Gastroesophageal sphincter (tissue), 4 donors: ENCODE measurements around the gene TMPRSS5. TPM values are rescaled to one million over a fixed set of nuclear protein-coding genes. Genes with fewer than 3 reads are reported as not detected.
"Not testable (repeated sequence)": the region's sequence is repeated elsewhere in the genome, so short reads cannot be mapped to it uniquely, and the experiment has no call there.

Source experiments
- ATAC-seq: fragments of 150-250 bp; one replicate; pipeline ENCODE4 v1.9.1; 2016; ENCODE audit warnings: mild to moderate bottlenecking, moderate library complexity
- H3K27ac ChIP-seq, 4 donors: fragments of 200-600 bp; sonication (generic) in 3 of 4; 1 replicate in 3 of 4; 2 replicates in 1 of 4; pipeline ENCODE4 v1.5.1; 2016 to 2019
- H3K27me3 ChIP-seq: fragments of 200-600 bp; sonication (generic); one replicate; pipeline ENCODE4 v1.5.1; 2019
- H3K36me3 ChIP-seq, 2 donors: fragments of 200-600 bp; sonication (generic); one replicate each; pipeline ENCODE4 v1.5.1; 2019; ENCODE audit warnings: control low read depth in 1 of 2
- H3K4me1 ChIP-seq, 3 donors: fragments of 200-600 bp; sonication (generic); 1 replicate in 2 of 3; 2 replicates in 1 of 3; pipeline ENCODE4 v1.5.1; 2016 to 2019; ENCODE audit warnings: control low read depth in 2 of 3
- H3K4me3 ChIP-seq, 2 donors: fragments of 200-600 bp; sonication (generic); one replicate each; pipeline ENCODE4 v1.5.1; 2019; ENCODE audit warnings: mild to moderate bottlenecking in 1 of 2, moderate library complexity in 1 of 2
- H3K9me3 ChIP-seq, 3 donors: fragments of 200-600 bp; sonication (generic); one replicate each; pipeline ENCODE4 v1.5.1; 2017 to 2019; ENCODE audit warnings: control low read depth in 2 of 3
- EP300 ChIP-seq: sonication (generic); formaldehyde crosslinking; IDR thresholded peaks from one replicate; pipeline ENCODE4 v1.6.1; 2017; ENCODE audit warnings: antibody characterized with exemption, mild to moderate bottlenecking
- POLR2A ChIP-seq, 2 donors: fragments of 450-650 bp; IDR thresholded peaks; one replicate each; pipeline ENCODE4 v1.6.1; 2017; ENCODE audit warnings: antibody characterized with exemption in 2 of 2, mild to moderate bottlenecking in 2 of 2, moderate library complexity in 1 of 2
- POLR2AphosphoS5 ChIP-seq: sonication (generic); formaldehyde crosslinking; IDR thresholded peaks from one replicate; pipeline ENCODE4 v1.6.1; 2017; ENCODE audit warnings: antibody characterized with exemption
- WGBS, 2 donors: methylation state at CpG; one replicate each; pipeline ENCODE4 v1.1.5; 2018; ENCODE audit warnings: low coverage in 1 of 2; 5-methylcytosine and 5-hydroxymethylcytosine counted together
- total RNA-seq, 4 donors: library from RNA; depleted of rRNA; stranded (reverse); fragments of >200 nt; gene quantifications; one replicate each; pipeline ENCODE4 v1.1.0, GENCODE V29; 2016
- TF ChIP-seq, protein P1 (sequence below), 4 experiments: fragments of 200-600 bp in 2 of 4; fragments of 450-650 bp in 2 of 4; sonication (generic) in 1 of 4; IDR thresholded peaks; one replicate each; pipeline ENCODE4 v1.5.1; 2017 to 2019; ENCODE audit warnings: antibody characterized with exemption in 4 of 4, mild to moderate bottlenecking in 2 of 4, moderate library complexity in 2 of 4

Gene TMPRSS5
- total RNA-seq, 4 donors from 2014 or later: 0.40 to 0.85 (median 0.47) TPM; not detected in 1

DNA sequence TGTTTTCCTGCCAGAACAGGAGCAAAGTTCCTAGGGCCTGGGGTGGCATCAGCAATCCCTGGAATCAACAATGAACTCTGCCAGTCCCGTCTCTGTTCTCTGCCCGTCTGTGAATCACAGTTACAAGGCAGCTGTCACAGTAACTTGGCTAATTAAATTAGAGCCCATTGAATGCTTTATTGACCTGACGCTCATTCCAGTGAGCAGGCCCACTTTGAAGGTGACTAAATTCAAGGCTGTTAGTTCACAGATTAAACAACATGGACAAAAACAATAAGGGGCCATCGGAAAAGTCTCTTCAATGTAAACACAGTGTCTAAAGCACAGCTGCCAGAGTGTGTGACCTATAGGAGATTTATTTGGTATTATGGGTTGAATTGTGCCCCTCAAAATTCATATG is 17.7 kb upstream of the TMPRSS5 start:
- H3K4me3 ChIP-seq: no peak overlapping the region
- H3K27me3 ChIP-seq: no peaks in the 10 kb centered on the region
- H3K9me3 ChIP-seq: no peaks in the 10 kb centered on the region
- no peak overlapping the region for H3K27ac ChIP-seq
- WGBS, 2 donors: 73 to 84% methylated on average over 3 of the region's 4 CpGs
- TF ChIP-seq POLR2AphosphoS5 (no peak), POLR2A (IDR thresholded peaks at IDR 0.05) (no peak), EP300 (no peak)
- TF ChIP-seq, protein P1, sequence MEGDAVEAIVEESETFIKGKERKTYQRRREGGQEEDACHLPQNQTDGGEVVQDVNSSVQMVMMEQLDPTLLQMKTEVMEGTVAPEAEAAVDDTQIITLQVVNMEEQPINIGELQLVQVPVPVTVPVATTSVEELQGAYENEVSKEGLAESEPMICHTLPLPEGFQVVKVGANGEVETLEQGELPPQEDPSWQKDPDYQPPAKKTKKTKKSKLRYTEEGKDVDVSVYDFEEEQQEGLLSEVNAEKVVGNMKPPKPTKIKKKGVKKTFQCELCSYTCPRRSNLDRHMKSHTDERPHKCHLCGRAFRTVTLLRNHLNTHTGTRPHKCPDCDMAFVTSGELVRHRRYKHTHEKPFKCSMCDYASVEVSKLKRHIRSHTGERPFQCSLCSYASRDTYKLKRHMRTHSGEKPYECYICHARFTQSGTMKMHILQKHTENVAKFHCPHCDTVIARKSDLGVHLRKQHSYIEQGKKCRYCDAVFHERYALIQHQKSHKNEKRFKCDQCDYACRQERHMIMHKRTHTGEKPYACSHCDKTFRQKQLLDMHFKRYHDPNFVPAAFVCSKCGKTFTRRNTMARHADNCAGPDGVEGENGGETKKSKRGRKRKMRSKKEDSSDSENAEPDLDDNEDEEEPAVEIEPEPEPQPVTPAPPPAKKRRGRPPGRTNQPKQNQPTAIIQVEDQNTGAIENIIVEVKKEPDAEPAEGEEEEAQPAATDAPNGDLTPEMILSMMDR (IDR thresholded peaks at IDR 0.05): no peak
- peaks cover 0 to 13% (median 0%) of the 10 kb centered on the region in 3 donors for H3K4me1 ChIP-seq
- ATAC-seq: no peak
- peaks cover 0 to 13% of the 10 kb centered on the region in 2 donors for H3K36me3 ChIP-seq

DNA sequence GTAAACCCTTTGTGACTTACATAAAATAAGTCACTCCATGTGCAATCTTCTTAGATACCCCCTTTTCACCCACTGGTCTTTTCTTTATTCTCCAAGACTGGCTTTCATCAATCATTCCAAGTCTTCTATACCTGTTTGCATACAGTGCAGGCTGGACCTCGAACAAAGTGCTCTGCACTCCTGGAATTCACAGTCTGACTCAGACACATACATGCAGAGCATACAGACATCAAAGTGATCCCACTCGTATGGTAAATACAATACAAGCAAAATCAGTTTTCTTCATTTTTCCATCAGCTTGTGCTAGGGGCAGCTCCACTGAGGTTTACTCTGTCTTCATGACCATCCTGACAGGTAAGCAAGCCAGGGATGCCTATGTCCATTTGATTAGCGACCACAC is 16.8 kb upstream of the TMPRSS5 start:
- Histone ChIP-seq H3K4me3 (no peak overlapping the region), H3K27me3 (no peaks in the 10 kb centered on the region), H3K9me3 (no peaks in the 10 kb centered on the region), H3K4me1 (peaks cover 0 to 13% (median 0%) of the 10 kb centered on the region in 3 donors), H3K36me3 (peaks cover 0 to 15% of the 10 kb centered on the region in 2 donors), H3K27ac (no peak overlapping the region)
- no peak for ATAC-seq
- TF ChIP-seq, protein P1 (IDR thresholded peaks at IDR 0.05): no peak
- TF ChIP-seq EP300: no peak
- WGBS, 2 donors: 80 to 95% methylated on average over 2 to 3 of the region's 3 CpGs

DNA sequence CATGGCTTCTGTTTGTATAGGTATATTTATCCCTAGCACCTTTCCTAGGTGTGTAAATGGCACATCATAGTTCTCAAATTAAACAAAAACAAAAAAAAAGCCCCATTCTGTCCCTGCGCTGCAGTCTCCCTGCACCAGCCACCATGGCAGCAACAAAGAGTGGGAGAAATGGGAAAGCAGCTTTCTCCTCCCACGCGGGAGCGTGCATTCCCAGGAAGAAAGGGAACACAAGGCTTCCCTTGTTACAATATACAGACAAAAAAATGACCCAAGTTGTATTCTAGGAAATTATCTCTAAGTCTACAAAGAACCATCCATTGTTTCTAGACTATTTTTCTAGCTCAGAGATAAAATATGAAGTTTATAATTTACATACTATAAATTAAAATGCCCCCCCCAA is 16.1 kb upstream of the TMPRSS5 start:
- Histone ChIP-seq H3K27me3 (no peaks in the 10 kb centered on the region), H3K36me3 (peaks cover 0 to 15% of the 10 kb centered on the region in 2 donors), H3K27ac (no peak overlapping the region), H3K4me1 (peaks cover 0 to 13% (median 0%) of the 10 kb centered on the region in 3 donors), H3K9me3 (no peaks in the 10 kb centered on the region), H3K4me3 (no peak overlapping the region)
- TF ChIP-seq POLR2A (IDR thresholded peaks at IDR 0.05): no peak
- TF ChIP-seq POLR2AphosphoS5: no peak
- TF ChIP-seq EP300: no peak
- TF ChIP-seq, protein P1 (IDR thresholded peaks at IDR 0.05): no peak
- no peak for ATAC-seq
- 87 to 100% methylated on average over 4 of the region's 4 CpGs for WGBS, 2 donors

DNA sequence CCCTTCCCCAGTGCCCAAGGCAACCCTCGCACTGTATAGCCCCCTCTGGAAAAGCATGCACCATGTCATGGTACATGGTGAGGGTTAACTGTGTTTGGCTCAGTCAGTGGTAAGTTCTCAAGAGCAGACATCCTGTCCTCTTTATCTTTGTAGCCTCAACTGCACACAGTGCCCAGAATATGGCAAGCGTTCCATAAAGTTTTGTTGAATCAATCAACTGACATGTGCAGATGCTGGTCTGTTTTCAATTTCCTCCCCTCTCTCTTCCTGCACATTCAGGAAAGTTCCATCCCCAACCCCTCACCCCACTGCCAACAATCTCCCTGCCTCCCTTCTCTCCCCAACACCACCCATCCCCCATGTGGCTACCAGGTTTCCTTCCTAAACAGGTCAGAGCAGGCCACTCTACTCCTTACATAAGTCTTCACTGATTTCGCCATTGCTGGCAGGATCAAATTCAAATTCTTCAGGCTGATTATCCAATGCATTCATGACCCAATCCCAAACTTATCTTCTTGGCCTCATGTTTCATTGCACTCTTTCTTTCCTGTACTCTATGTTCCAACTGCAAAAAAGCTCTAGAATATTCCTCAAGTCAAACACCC is 15.5 kb upstream of the TMPRSS5 start:
- Histone ChIP-seq H3K27me3 (no peaks in the 10 kb centered on the region), H3K27ac (no peak overlapping the region), H3K9me3 (no peaks in the 10 kb centered on the region), H3K4me3 (no peak overlapping the region), H3K4me1 (peaks cover 0 to 13% (median 0%) of the 10 kb centered on the region in 3 donors), H3K36me3 (peaks cover 0 to 20% of the 10 kb centered on the region in 2 donors)
- ATAC-seq: no peak
- 94% methylated on average over 2 of the region's 3 CpGs for WGBS, 2 donors
- TF ChIP-seq, protein P1 (IDR thresholded peaks at IDR 0.05): no peak
- TF ChIP-seq POLR2AphosphoS5 (no peak), POLR2A (IDR thresholded peaks at IDR 0.05) (no peak), EP300 (no peak)

DNA sequence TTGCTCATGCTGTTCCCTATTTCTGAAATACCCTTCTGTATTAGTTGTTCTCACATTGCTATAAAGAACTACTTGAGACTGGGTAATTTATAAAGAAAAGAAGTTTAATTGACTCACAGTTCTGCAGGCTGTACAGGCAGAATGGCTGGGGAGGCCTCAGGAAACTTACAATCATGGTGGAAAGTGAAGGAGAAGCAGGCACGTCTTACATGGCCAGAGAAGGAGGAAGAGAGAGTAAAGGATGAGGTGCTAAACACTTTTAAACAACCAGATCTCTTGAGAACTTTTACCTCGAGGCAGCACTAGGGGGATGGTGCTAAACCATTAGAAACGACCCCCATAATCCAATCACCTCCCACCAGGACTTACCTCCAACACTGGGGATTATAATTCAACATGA is 14.4 kb upstream of the TMPRSS5 start:
- ATAC-seq, H3K4me3 ChIP-seq, H3K9me3 ChIP-seq, H3K27me3 ChIP-seq, H3K27ac ChIP-seq: not testable (repeated sequence)
- WGBS, 2 donors: 46 to 80% methylated on average over 3 of the region's 3 CpGs
- Histone ChIP-seq H3K4me1 (peaks cover 0 to 13% (median 0%) of the 10 kb centered on the region in 3 donors), H3K36me3 (peaks cover 0 to 31% of the 10 kb centered on the region in 2 donors)
